ENCODE measurements around the gene CLIP4.

GRCh38 chr2:29073933-29074332 lies 41.3 kb upstream of the CLIP4 start:
- TF ChIP-seq POLR2A (IDR thresholded peaks at IDR 0.05), result no peak
- no peak for TF ChIP-seq CTCF (IDR thresholded peaks at IDR 0.05)
- TF ChIP-seq EP300 (IDR thresholded peaks at IDR 0.05; ENCODE audit: low read depth), result no peak

Data from transverse colon (tissue), 3 donors.